Gastrocnemius medialis (tissue), 4 donors: ENCODE data around the gene KLC1. TPM values are rescaled to one million over a fixed set of nuclear protein-coding genes. Genes with fewer than 3 reads are reported as not detected.

ENCODE experiments used
- ATAC-seq, 2 donors: fragments of 150-250 bp; one replicate each; pipeline ENCODE4 v1.9.1; 2016
- DNase-seq, 2 donors: peaks; one replicate each; pipeline ENCODE4 v3.0.0-alpha.2; 2019
- H3K27ac ChIP-seq, 4 donors: fragments of 200-600 bp; sonication (generic); 1 replicate in 1 of 4; 2 replicates in 3 of 4; pipeline ENCODE4 v1.5.1; 2016 to 2018; ENCODE audit warnings: mild to moderate bottlenecking in 2 of 4, moderate library complexity in 1 of 4
- H3K27me3 ChIP-seq, 3 donors: fragments of 200-600 bp; sonication (generic) in 2 of 3; 1 replicate in 1 of 3; 2 replicates in 2 of 3; pipeline versions ENCODE4 v1.5.1 to v1.6.0; 2016 to 2019; ENCODE audit warnings: mild to moderate bottlenecking in 1 of 3, moderate library complexity in 1 of 3
- H3K36me3 ChIP-seq, 2 donors: fragments of 200-600 bp; sonication (generic) in 1 of 2; one replicate each; pipeline ENCODE4 v1.5.1; 2017 to 2018
- H3K4me1 ChIP-seq, 2 donors: fragments of 200-600 bp; sonication (generic) in 1 of 2; one replicate each; pipeline ENCODE4 v1.5.1; 2016 to 2017; ENCODE audit warnings: mild to moderate bottlenecking in 2 of 2
- H3K4me3 ChIP-seq, 4 donors: fragments of 200-600 bp; sonication (generic) in 3 of 4; 1 replicate in 1 of 4; 2 replicates in 3 of 4; pipeline ENCODE4 v1.5.1; 2016 to 2019; ENCODE audit warnings: mild to moderate bottlenecking in 2 of 4
- H3K9me3 ChIP-seq, 3 donors: fragments of 200-600 bp; sonication (generic) in 2 of 3; 1 replicate in 1 of 3; 2 replicates in 2 of 3; pipeline ENCODE4 v1.5.1; 2016 to 2019
- POLR2A ChIP-seq, 2 donors: fragments of 450-650 bp; IDR thresholded peaks; one replicate each; pipeline ENCODE4 v1.6.1; 2017; ENCODE audit warnings: antibody characterized with exemption in 2 of 2, mild to moderate bottlenecking in 2 of 2, moderate library complexity in 2 of 2
- in situ Hi-C, 4 donors: fragments of 200-750 bp; cut with MboI; loops; one replicate each; pipeline versions ENCODE4 v1.15.0 to v1.8.0; 2017; ENCODE audit warnings: low sequenced_read_pairs in 4 of 4
- intact Hi-C: fragments of 100-400 bp; cut with DNase I; formaldehyde crosslinking; loops from one replicate; pipeline ENCODE4 v1.15.1; 2023; ENCODE audit warnings: low total_unique reads
- total RNA-seq, 4 donors: library from RNA; depleted of rRNA; stranded (reverse); fragments of >200 nt; gene quantifications; one replicate each; pipeline versions ENCODE4 v1.1.0 to v1.2.3, GENCODE V29; 2016
- TF ChIP-seq, protein P1 (sequence below), 5 experiments: fragments of 450-650 bp in 3 of 5; fragments of 200-600 bp in 2 of 5; sonication (generic) in 2 of 5; IDR thresholded peaks in 4 of 5; conservative IDR thresholded peaks in 1 of 5; 1 replicate in 4 of 5; 2 replicates in 1 of 5; pipeline ENCODE4 v1.5.1; 2016 to 2019; ENCODE audit warnings: antibody characterized with exemption in 5 of 5, mild to moderate bottlenecking in 3 of 5, moderate library complexity in 3 of 5

KLC1 gene
- total RNA-seq, 4 donors from 2014 or later = 217 to 398 (median 309) TPM

DNA sequence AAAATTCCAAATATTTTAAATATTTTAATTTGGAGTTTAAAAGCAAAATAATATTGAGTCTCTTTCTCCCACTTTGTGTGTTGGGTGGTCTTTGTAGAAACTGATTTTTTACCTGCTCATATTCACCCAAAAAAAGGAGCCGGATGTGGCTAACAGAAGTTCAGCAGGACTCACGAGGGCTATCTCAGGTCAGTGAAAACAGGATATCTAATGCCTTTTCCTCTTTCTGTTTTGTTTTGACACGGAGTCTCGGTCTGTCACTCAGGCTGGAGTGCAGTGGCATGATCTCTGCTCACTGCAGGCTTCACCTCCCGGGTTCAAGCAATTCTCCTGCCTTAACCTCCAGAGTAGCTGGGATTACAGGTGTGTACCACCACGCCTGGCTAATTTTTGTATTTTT is 35.4 kb upstream of the KLC1 start:
- TF ChIP-seq, protein P1, sequence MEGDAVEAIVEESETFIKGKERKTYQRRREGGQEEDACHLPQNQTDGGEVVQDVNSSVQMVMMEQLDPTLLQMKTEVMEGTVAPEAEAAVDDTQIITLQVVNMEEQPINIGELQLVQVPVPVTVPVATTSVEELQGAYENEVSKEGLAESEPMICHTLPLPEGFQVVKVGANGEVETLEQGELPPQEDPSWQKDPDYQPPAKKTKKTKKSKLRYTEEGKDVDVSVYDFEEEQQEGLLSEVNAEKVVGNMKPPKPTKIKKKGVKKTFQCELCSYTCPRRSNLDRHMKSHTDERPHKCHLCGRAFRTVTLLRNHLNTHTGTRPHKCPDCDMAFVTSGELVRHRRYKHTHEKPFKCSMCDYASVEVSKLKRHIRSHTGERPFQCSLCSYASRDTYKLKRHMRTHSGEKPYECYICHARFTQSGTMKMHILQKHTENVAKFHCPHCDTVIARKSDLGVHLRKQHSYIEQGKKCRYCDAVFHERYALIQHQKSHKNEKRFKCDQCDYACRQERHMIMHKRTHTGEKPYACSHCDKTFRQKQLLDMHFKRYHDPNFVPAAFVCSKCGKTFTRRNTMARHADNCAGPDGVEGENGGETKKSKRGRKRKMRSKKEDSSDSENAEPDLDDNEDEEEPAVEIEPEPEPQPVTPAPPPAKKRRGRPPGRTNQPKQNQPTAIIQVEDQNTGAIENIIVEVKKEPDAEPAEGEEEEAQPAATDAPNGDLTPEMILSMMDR (IDR thresholded peaks at IDR 0.05 in 4 of 5, conservative IDR thresholded peaks at IDR 0.05 in 1 of 5) = no peak
- no peak for TF ChIP-seq POLR2A (IDR thresholded peaks at IDR 0.05)
- Histone ChIP-seq H3K4me3 (no peak overlapping the region), H3K4me1 (peaks cover 0 to 5% of the 10 kb centered on the region in 2 donors), H3K9me3 (no peaks in the 10 kb centered on the region), H3K27me3 (no peaks in the 10 kb centered on the region), H3K36me3 (peaks cover 0 to 20% of the 10 kb centered on the region in 2 donors), H3K27ac (no peak overlapping the region)
- intact Hi-C loops = no loop called here
- no peak for DNase-seq
- in situ Hi-C loops = no loop called here
- ATAC-seq = peak in 1 of 2 donors; percentile 36

DNA sequence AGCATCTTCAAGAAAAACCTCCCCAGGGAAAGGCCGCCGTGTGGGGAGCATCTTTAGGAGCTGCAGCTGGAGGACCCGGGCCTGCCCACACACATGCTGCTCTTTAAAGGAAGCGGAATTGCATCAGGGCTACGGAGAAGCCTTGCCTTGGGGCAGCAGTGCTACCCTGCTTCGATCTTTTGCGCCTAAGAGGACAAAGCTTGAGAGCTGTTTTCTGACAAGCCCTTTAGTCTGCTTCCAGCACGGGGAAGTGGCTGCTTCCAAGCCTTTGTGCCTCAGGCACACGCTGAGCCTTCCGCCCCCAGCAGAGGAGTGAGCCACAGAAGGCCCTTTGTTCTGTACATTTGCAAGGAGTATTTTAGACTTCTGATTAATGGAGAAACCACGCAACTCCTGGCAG is 34.7 kb upstream of the KLC1 start:
- Histone ChIP-seq H3K27ac (peak overlapping the region in 2 of 4 donors; percentile 3 to 49), H3K27me3 (no peaks in the 10 kb centered on the region), H3K4me1 (peaks cover 0 to 5% of the 10 kb centered on the region in 2 donors), H3K36me3 (peaks cover 0 to 15% of the 10 kb centered on the region in 2 donors), H3K4me3 (no peak overlapping the region), H3K9me3 (no peaks in the 10 kb centered on the region)
- in situ Hi-C loops (no loop called here), intact Hi-C loops (no loop called here)
- DNase-seq (no peak), ATAC-seq (peak; percentile 34 to 62)
- TF ChIP-seq, protein P1 (IDR thresholded peaks at IDR 0.05 in 4 of 5, conservative IDR thresholded peaks at IDR 0.05 in 1 of 5) = no peak
- TF ChIP-seq POLR2A (IDR thresholded peaks at IDR 0.05) = no peak

DNA sequence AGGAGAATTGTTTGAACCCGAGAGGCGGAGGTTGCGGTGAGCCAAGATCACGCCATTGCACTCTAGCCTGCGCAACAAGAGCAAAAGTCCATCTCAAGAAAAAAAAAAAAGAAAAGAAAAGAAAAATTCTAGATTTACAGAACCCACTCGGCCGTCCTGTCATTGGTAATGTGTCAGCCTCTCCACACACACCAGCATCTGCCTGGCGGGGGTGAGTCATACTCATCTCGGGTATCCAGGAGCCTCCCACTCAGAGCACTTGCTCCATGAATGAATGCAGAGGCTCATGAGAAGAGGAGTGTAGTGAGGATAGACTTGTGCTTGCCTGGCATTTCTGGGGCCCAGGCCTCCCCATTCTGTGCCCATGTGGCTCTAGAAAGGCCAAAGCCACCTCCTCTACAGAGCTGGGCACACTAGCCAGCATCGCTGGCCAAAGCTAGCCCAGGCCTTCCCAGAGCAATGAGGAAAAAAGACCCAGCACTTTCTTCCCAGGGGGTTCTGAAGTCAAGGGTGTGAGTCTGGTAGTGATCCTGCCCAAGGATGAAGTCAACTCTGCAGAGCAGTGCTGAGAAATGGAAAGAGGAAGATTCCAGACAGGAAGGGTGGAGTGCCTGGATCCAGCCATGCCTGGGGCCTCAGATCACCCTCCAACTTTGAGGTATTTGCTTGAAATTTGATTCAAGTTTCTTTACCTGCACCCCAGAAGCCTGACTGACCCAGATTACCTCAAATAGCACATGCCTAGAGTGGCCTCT is 31.2 kb upstream of the KLC1 start:
- no peak overlapping the region for H3K4me3 ChIP-seq
- H3K27ac ChIP-seq = no peak overlapping the region
- TF ChIP-seq POLR2A (IDR thresholded peaks at IDR 0.05) = no peak
- TF ChIP-seq, protein P1 (IDR thresholded peaks at IDR 0.05 in 4 of 5, conservative IDR thresholded peaks at IDR 0.05 in 1 of 5) = no peak
- H3K36me3 ChIP-seq = no peaks in the 10 kb centered on the region
- H3K27me3 ChIP-seq = no peaks in the 10 kb centered on the region
- intact Hi-C loops (no loop called here), in situ Hi-C loops (no loop called here)
- H3K4me1 ChIP-seq = peaks cover 0 to 5% of the 10 kb centered on the region in 2 donors
- DNase-seq (peak in 1 of 2 donors; percentile 50), ATAC-seq (peak; percentile 74 to 85)
- no peaks in the 10 kb centered on the region for H3K9me3 ChIP-seq

DNA sequence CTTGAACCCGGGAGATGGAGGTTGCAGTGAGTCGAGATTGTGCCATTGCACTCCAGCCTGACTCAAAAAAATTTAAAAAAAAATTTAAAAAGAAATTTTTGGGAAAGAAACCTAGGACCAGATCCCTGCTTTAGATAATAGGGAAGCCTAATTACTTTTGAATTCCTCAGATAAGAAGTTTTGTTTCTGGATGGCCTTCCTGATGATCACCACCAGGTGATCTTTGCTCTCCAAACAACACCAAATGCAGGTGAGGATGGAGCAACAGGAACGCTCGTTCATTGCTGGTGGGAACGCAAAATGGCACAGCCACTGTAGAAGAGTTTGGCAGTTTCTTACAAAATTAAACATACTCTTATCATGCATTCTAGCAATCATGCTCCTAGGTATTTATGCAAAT is 28.5 kb upstream of the KLC1 start:
- no peaks in the 10 kb centered on the region for H3K36me3 ChIP-seq
- no peak for TF ChIP-seq POLR2A (IDR thresholded peaks at IDR 0.05)
- TF ChIP-seq, protein P1 (IDR thresholded peaks at IDR 0.05 in 4 of 5, conservative IDR thresholded peaks at IDR 0.05 in 1 of 5) = no peak
- DNase-seq = no peak
- no peak overlapping the region for H3K27ac ChIP-seq
- no peaks in the 10 kb centered on the region for H3K27me3 ChIP-seq
- H3K4me3 ChIP-seq = no peak overlapping the region
- in situ Hi-C loops = no loop called here
- intact Hi-C loops = no loop called here
- no peaks in the 10 kb centered on the region for H3K9me3 ChIP-seq
- H3K4me1 ChIP-seq = no peaks in the 10 kb centered on the region
- no peak for ATAC-seq
